HEK293 (cell line): ENCODE measurements around the gene HTR3B.

Experiments
- CTCF ChIA-PET: fragments of 350-600 bp; formaldehyde crosslinking; extraction: SDS; loops from one replicate; lab custom pipeline; 2021; ENCODE audit warnings: antibody characterized with exemption; lab: Yijun Ruan, JAX
- POLR2A ChIA-PET: fragments of 300-600 bp; formaldehyde crosslinking; extraction: SDS; loops from one replicate; lab custom pipeline; 2020; ENCODE audit warnings: antibody characterized with exemption, inconsistent platforms; lab: Yijun Ruan, JAX
- H3K27ac ChIP-seq: fragments of 200-500 bp; sonication (Bioruptor generic); 2 replicates; pipeline ENCODE4 v1.5.1; 2014; ENCODE audit warnings: low read depth, low read length, control low read depth, inconsistent platforms; ENCODE audit errors: extremely low read depth
- H3K36me3 ChIP-seq, 2 experiments: fragments of 200-500 bp in 1 of 2; sonication (Bioruptor generic) in 1 of 2; 1 replicate in 1 of 2; 2 replicates in 1 of 2; pipeline ENCODE4 v1.5.1; 2014 to 2017; ENCODE audit warnings: inconsistent platforms in 2 of 2, low read length in 2 of 2; ENCODE audit not compliant: control insufficient read depth in 2 of 2, insufficient read depth in 1 of 2
- H3K4me1 ChIP-seq: fragments of 200-500 bp; sonication (Bioruptor generic); 2 replicates; pipeline ENCODE4 v1.5.1; 2014; ENCODE audit warnings: mild to moderate bottlenecking, low read length, inconsistent platforms; ENCODE audit not compliant: control insufficient read depth, insufficient read depth
- H3K4me3 ChIP-seq: 2 replicates; pipeline ENCODE4 v1.5.1; 2011; ENCODE audit warnings: low read depth, mild to moderate bottlenecking, control low read depth, low read length, moderate library complexity
- H3K9me3 ChIP-seq: fragments of 200-500 bp; sonication (Bioruptor generic); 2 replicates; pipeline ENCODE4 v1.5.1; 2014; ENCODE audit warnings: low read depth, low read length, inconsistent platforms; ENCODE audit not compliant: control insufficient read depth, insufficient read depth
- BCL11A ChIP-seq: fragments of 450-650 bp; formaldehyde crosslinking; IDR thresholded peaks from 2 replicates; pipeline ENCODE4 v1.5.1; 2016; ENCODE audit warnings: low read depth, missing biosample characterization, missing genetic modification characterization
- GLIS1 ChIP-seq: fragments of 450-650 bp; formaldehyde crosslinking; IDR thresholded peaks from 2 replicates; pipeline ENCODE4 v1.5.1; 2016; ENCODE audit warnings: missing biosample characterization, missing genetic modification characterization
- KLF1 ChIP-seq: fragments of 450-650 bp; formaldehyde crosslinking; IDR thresholded peaks from 2 replicates; pipeline ENCODE4 v1.5.1; 2016; ENCODE audit warnings: missing biosample characterization, missing genetic modification characterization
- KLF10 ChIP-seq: fragments of 450-650 bp; IDR thresholded peaks from 2 replicates; pipeline ENCODE4 v1.5.1; 2018; ENCODE audit warnings: missing biosample characterization, mild to moderate bottlenecking, missing genetic modification characterization
- KLF17 ChIP-seq: fragments of 450-650 bp; formaldehyde crosslinking; IDR thresholded peaks from 2 replicates; pipeline ENCODE4 v1.5.1; 2016; ENCODE audit warnings: missing biosample characterization, missing genetic modification characterization
- KLF7 ChIP-seq: fragments of 450-650 bp; formaldehyde crosslinking; IDR thresholded peaks from 2 replicates; pipeline ENCODE4 v1.5.1; 2016; ENCODE audit warnings: missing biosample characterization, missing genetic modification characterization, borderline replicate concordance
- KLF8 ChIP-seq: fragments of 450-650 bp; formaldehyde crosslinking; IDR thresholded peaks from 2 replicates; pipeline ENCODE4 v1.5.1; 2016; ENCODE audit warnings: missing biosample characterization, missing genetic modification characterization
- KLF9 ChIP-seq: fragments of 450-650 bp; formaldehyde crosslinking; IDR thresholded peaks from 2 replicates; pipeline ENCODE4 v1.5.1; 2016; ENCODE audit warnings: missing biosample characterization, missing genetic modification characterization, low read depth
- MZF1 ChIP-seq: fragments of 450-650 bp; formaldehyde crosslinking; IDR thresholded peaks from 2 replicates; pipeline ENCODE4 v1.5.1; 2017; ENCODE audit warnings: missing biosample characterization, missing genetic modification characterization, borderline replicate concordance
- RBAK ChIP-seq: fragments of 450-650 bp; formaldehyde crosslinking; IDR thresholded peaks from 2 replicates; pipeline ENCODE4 v1.5.1; 2016; ENCODE audit warnings: missing biosample characterization, missing genetic modification characterization
- SP2 ChIP-seq: fragments of 450-650 bp; formaldehyde crosslinking; IDR thresholded peaks from 2 replicates; pipeline ENCODE4 v1.5.1; 2016; ENCODE audit warnings: missing biosample characterization, missing genetic modification characterization
- SP7 ChIP-seq: fragments of 450-650 bp; formaldehyde crosslinking; IDR thresholded peaks from 2 replicates; pipeline ENCODE4 v1.5.1; 2016; ENCODE audit warnings: missing biosample characterization, missing genetic modification characterization
- TRIM28 ChIP-seq: IDR thresholded peaks from 2 replicates; pipeline ENCODE4 v1.6.1; 2011; ENCODE audit warnings: low read length, control low read depth, borderline replicate concordance
- YY1 ChIP-seq: fragments of 450-650 bp; formaldehyde crosslinking; IDR thresholded peaks from 2 replicates; pipeline ENCODE4 v1.5.1; 2018; ENCODE audit warnings: missing biosample characterization, missing genetic modification characterization
- YY2 ChIP-seq: fragments of 450-650 bp; formaldehyde crosslinking; IDR thresholded peaks from 2 replicates; pipeline ENCODE4 v1.5.1; 2016; ENCODE audit warnings: missing biosample characterization, missing genetic modification characterization
- ZBTB20 ChIP-seq: fragments of 450-650 bp; formaldehyde crosslinking; IDR thresholded peaks from 2 replicates; pipeline ENCODE4 v1.5.1; 2016; ENCODE audit warnings: missing biosample characterization, missing genetic modification characterization
- ZBTB26 ChIP-seq: fragments of 450-650 bp; formaldehyde crosslinking; optimal IDR thresholded peaks from 2 replicates; pipeline ENCODE3; 2016; ENCODE audit warnings: missing biosample characterization, mild to moderate bottlenecking, missing genetic modification characterization
- ZBTB49 ChIP-seq: fragments of 450-650 bp; formaldehyde crosslinking; IDR thresholded peaks from 2 replicates; pipeline ENCODE4 v1.5.1; 2016; ENCODE audit warnings: missing biosample characterization, missing genetic modification characterization, low read depth
- ZBTB8A ChIP-seq: fragments of 450-650 bp; formaldehyde crosslinking; IDR thresholded peaks from 2 replicates; pipeline ENCODE4 v1.5.1; 2016; ENCODE audit warnings: missing biosample characterization, missing genetic modification characterization
- ZEB2 ChIP-seq: fragments of 450-650 bp; formaldehyde crosslinking; IDR thresholded peaks from 2 replicates; pipeline ENCODE4 v1.5.1; 2016; ENCODE audit warnings: missing biosample characterization, missing genetic modification characterization
- ZFHX2 ChIP-seq: fragments of 450-650 bp; formaldehyde crosslinking; conservative IDR thresholded peaks from 2 replicates; pipeline ENCODE4 v1.5.1; 2016; ENCODE audit warnings: missing biosample characterization, missing genetic modification characterization
- ZFP3 ChIP-seq: fragments of 450-650 bp; formaldehyde crosslinking; IDR thresholded peaks from 2 replicates; pipeline ENCODE4 v1.5.1; 2016; ENCODE audit warnings: low read depth, missing biosample characterization, missing genetic modification characterization
- ZFP37 ChIP-seq: fragments of 450-650 bp; formaldehyde crosslinking; IDR thresholded peaks from 2 replicates; pipeline ENCODE4 v1.5.1; 2016; ENCODE audit warnings: missing biosample characterization, missing genetic modification characterization
- ZNF175 ChIP-seq: fragments of 450-650 bp; formaldehyde crosslinking; IDR thresholded peaks from 2 replicates; pipeline ENCODE4 v1.5.1; 2016; ENCODE audit warnings: missing biosample characterization, missing genetic modification characterization
- ZNF2 ChIP-seq: fragments of 450-650 bp; formaldehyde crosslinking; IDR thresholded peaks from 2 replicates; pipeline ENCODE4 v1.5.1; 2016; ENCODE audit warnings: missing biosample characterization, missing genetic modification characterization
- ZNF24 ChIP-seq: fragments of 450-650 bp; formaldehyde crosslinking; IDR thresholded peaks from 2 replicates; pipeline ENCODE4 v1.5.1; 2016; ENCODE audit warnings: missing biosample characterization, missing genetic modification characterization
- ZNF341 ChIP-seq: fragments of 450-650 bp; formaldehyde crosslinking; IDR thresholded peaks from 2 replicates; pipeline ENCODE4; 2016; ENCODE audit warnings: low read depth, missing biosample characterization, missing genetic modification characterization
- ZNF548 ChIP-seq: fragments of 450-650 bp; formaldehyde crosslinking; IDR thresholded peaks from 2 replicates; pipeline ENCODE4 v1.5.1; 2016; ENCODE audit warnings: missing biosample characterization, missing genetic modification characterization
- ZNF600 ChIP-seq: fragments of 450-650 bp; formaldehyde crosslinking; IDR thresholded peaks from 2 replicates; pipeline ENCODE4 v1.5.1; 2016; ENCODE audit warnings: missing biosample characterization, missing genetic modification characterization
- ZNF639 ChIP-seq: fragments of 450-650 bp; formaldehyde crosslinking; IDR thresholded peaks from 2 replicates; pipeline ENCODE4 v1.5.1; 2016; ENCODE audit warnings: missing biosample characterization, missing genetic modification characterization
- ZNF660 ChIP-seq: fragments of 450-650 bp; IDR thresholded peaks from 2 replicates; pipeline ENCODE4 v1.5.1; 2018; ENCODE audit warnings: missing biosample characterization, mild to moderate bottlenecking, missing genetic modification characterization
- ZNF843 ChIP-seq: fragments of 450-650 bp; formaldehyde crosslinking; IDR thresholded peaks from 2 replicates; pipeline ENCODE4 v1.5.1; 2016; ENCODE audit warnings: missing biosample characterization, missing genetic modification characterization
- ZSCAN30 ChIP-seq: fragments of 450-650 bp; IDR thresholded peaks from 2 replicates; pipeline ENCODE4 v1.5.1; 2018; ENCODE audit warnings: missing biosample characterization, mild to moderate bottlenecking, missing genetic modification characterization, moderate library complexity

HTR3B gene

GRCh38 chr11:113875234-113876073 lies 29.1 kb upstream of the HTR3B start, which contains the start of gene USP28:
USP28 (minus strand) TSS chr11:113875572; CDS start chr11:113875501, 71 bp downstream.
- H3K4me1 ChIP-seq = no peaks in the 10 kb centered on the region
- CTCF ChIA-PET = interaction anchor here (1.5 to 4.8 kb wide), 2 partner anchors 21 to 69 kb away, joined by 7 to 28 read pairs; no protein-coding TSS in a partner anchor
- no peaks in the 10 kb centered on the region for H3K9me3 ChIP-seq
- H3K4me3 ChIP-seq = peak within 1 kb of the TSS; percentile 69
- peak within 1 kb of the TSS; percentile 77 for H3K27ac ChIP-seq
- POLR2A ChIA-PET = interaction anchor here (0.6 to 1.6 kb wide), 8 partner anchors 9 to 100 kb away, joined by 3 to 13 read pairs (median 3); partner anchors contain the start of gene HTR3A
- H3K36me3 ChIP-seq = peaks cover 0 to 21% of the 10 kb centered on the region in 2 experiments; a peak in 1 of 3 replicates
- TF ChIP-seq SP2 (tag by site-specific recombination) (peak; percentile 37), BCL11A (tag by site-specific recombination) (peak; percentile 87), ZNF660 (tag by site-specific recombination) (peak; percentile 47; the same call in 1 of the 2 replicates), GLIS1 (tag by site-specific recombination) (peak; percentile 9; the same call in 1 of the 2 replicates), ZNF843 (tag by site-specific recombination) (0 out of 2 replicates have a peak, but pooled peaks have one; percentile 21), RBAK (tag by site-specific recombination) (no peak), KLF17 (tag by site-specific recombination) (0 out of 2 replicates have a peak, but pooled peaks have one; percentile 19), ZNF639 (tag by site-specific recombination) (no peak), MZF1 (tag by site-specific recombination) (0 out of 2 replicates have a peak, but pooled peaks have one; percentile 23), KLF8 (tag by site-specific recombination) (peak; percentile 45; the same call in 1 of the 2 replicates), ZNF548 (no peak), ZEB2 (0 out of 2 replicates have a peak, but pooled peaks have one; percentile 40), ZBTB49 (no peak), ZNF600 (tag by site-specific recombination) (no peak), ZFP37 (tag by site-specific recombination) (0 out of 2 replicates have a peak, but pooled peaks have one; percentile 23), KLF7 (no peak), ZNF341 (tag by site-specific recombination) (peak; percentile 29; the same call in 1 of the 2 replicates), KLF10 (peak; percentile 80), YY1 (tag by site-specific recombination) (peak; percentile 67), KLF9 (tag by site-specific recombination) (peak; percentile 43; the same call in 1 of the 2 replicates), KLF1 (0 out of 2 replicates have a peak, but pooled peaks have one; percentile 22), YY2 (tag by site-specific recombination) (no peak), ZBTB26 (tag by site-specific recombination) (peak; percentile 79), ZSCAN30 (tag by site-specific recombination) (0 out of 2 replicates have a peak, but pooled peaks have one; percentile 36), ZNF24 (peak; percentile 71), SP7 (tag by site-specific recombination) (0 out of 2 replicates have a peak, but pooled peaks have one; percentile 56), ZNF175 (no peak), ZBTB8A (tag by site-specific recombination) (peak; percentile 90), ZBTB20 (tag by site-specific recombination) (peak; percentile 74), ZNF2 (peak; percentile 52; the same call in 1 of the 2 replicates), TRIM28 (0 out of 2 replicates have a peak, but pooled peaks have one; percentile 50), ZFP3 (tag by site-specific recombination) (no peak), ZFHX2 (0 out of 2 replicates have a peak, but pooled peaks have one; percentile 28)
